K562 (cell line): Measurements from ENCODE around the gene ANKLE1. TPM values are rescaled to one million over a fixed set of nuclear protein-coding genes. Genes with fewer than 3 reads are reported as not detected.

Source experiments
- ATF7 ChIP-seq: fragments of 450-650 bp; IDR thresholded peaks from 2 replicates; pipeline ENCODE4 v1.7.1; 2014; ENCODE audit warnings: mild to moderate bottlenecking, moderate library complexity
- BACH1 ChIP-seq: fragments of 200-800 bp; sonication (Bioruptor generic); IDR thresholded peaks from 2 replicates; pipeline ENCODE4 v1.6.1; 2016; ENCODE audit warnings: missing genetic modification characterization, missing compliant biosample characterization
- EZH2 ChIP-seq: IDR thresholded peaks from 2 replicates; pipeline ENCODE4 v1.6.1; 2012; ENCODE audit warnings: low read depth, mild to moderate bottlenecking, inconsistent platforms, low read length, borderline replicate concordance
- NKRF ChIP-seq: fragments of 450-650 bp; IDR thresholded peaks from 2 replicates; pipeline ENCODE4 v1.6.1; 2016; ENCODE audit warnings: borderline replicate concordance
- PTBP1 ChIP-seq: fragments of 200-400 bp; formaldehyde crosslinking; IDR thresholded peaks from 2 replicates; pipeline ENCODE4 v1.6.1; 2017; ENCODE audit warnings: low read depth, low read length
- REST ChIP-seq, 2 experiments: fragments of 450-650 bp; formaldehyde crosslinking in 1 of 2; IDR thresholded peaks; 2 replicates each; pipeline versions ENCODE4 v1.4.0 to v1.6.1; 2014 to 2020; ENCODE audit warnings: mild to moderate bottlenecking in 2 of 2, borderline replicate concordance in 1 of 2, low read depth in 1 of 2
- TAF7 ChIP-seq: fragments of 450-650 bp; IDR thresholded peaks from 2 replicates; pipeline ENCODE4 v1.6.1; 2016; ENCODE audit warnings: missing genetic modification characterization, missing compliant biosample characterization
- TCF3 ChIP-seq: sonication (generic); formaldehyde crosslinking; IDR thresholded peaks from 2 replicates; pipeline ENCODE4 v1.4.0; 2020; ENCODE audit warnings: mild to moderate bottlenecking, missing genetic modification reagents
- ZNF280B ChIP-seq: fragments of 250-450 bp; sonication (Bioruptor Pico); IDR thresholded peaks from 2 replicates; pipeline ENCODE4 v1.5.1; 2021; ENCODE audit warnings: mild to moderate bottlenecking
- ZNF518B ChIP-seq: fragments of 250-450 bp; sonication (Bioruptor Pico); IDR thresholded peaks from 2 replicates; pipeline ENCODE4 v1.5.0; 2021; ENCODE audit warnings: mild to moderate bottlenecking, moderate library complexity
- ZNF764 ChIP-seq: fragments of 250-450 bp; sonication (Bioruptor Pico); IDR thresholded peaks from 2 replicates; pipeline ENCODE4 v1.4.0; 2020; ENCODE audit warnings: low read depth, mild to moderate bottlenecking, moderate library complexity
- polyA plus RNA-seq, 8 experiments: library from polyadenylated mRNA; depleted of rRNA in 4 of 8; stranded (reverse) in 5 of 8; unstranded in 3 of 8; fragments of >200 nt; fragmentation: Nextera tagmentation in 2 of 8; fragmentation: Illumina TruSeq in 1 of 8; extraction: Ambion mirVana in 2 of 8; extraction: Trizol in 1 of 8; gene quantifications; 2 replicates each; pipeline versions ENCODE4 v1.2.1 to v1.2.3, GENCODE V29; 2011 to 2014; ENCODE audit warnings: inconsistent platforms in 1 of 8, missing spikeins in 1 of 8
- total RNA-seq, 7 experiments: library from RNA; depleted of rRNA in 6 of 7; stranded (reverse); fragments of >200 nt in 6 of 7; fragmentation: Illumina TruSeq in 2 of 7; extraction: Trizol in 2 of 7; gene quantifications; 2 replicates each; pipeline versions ENCODE4 v1.2.1 to v1.2.3, GENCODE V29; 2011 to 2021; ENCODE audit warnings: low replicate concordance in 1 of 7

ANKLE1 gene
- total and polyA plus RNA-seq, 9 of the 15 experiments (the other 6 are each of a cell fraction or from before 2014, with no cell fraction given), result 0.63 to 9.2 (median 2.9) TPM

GRCh38 chr19:17333611-17334413 lies 52.1 kb downstream of the ANKLE1 start (continued):
- TF ChIP-seq TCF3 (CRISPR knock-in tag) (peak; percentile 28; the same call in 1 of the 2 replicates), NKRF (peak; percentile 65), BACH1 (tag) (no peak), ATF7 (peak; percentile 64), ZNF280B (CRISPR knock-in tag) (no peak), ZNF764 (CRISPR knock-in tag) (no peak; the same call in 1 of the 2 replicates), TAF7 (tag) (no peak), ZNF518B (CRISPR knock-in tag) (no peak), REST (IDR thresholded peaks at IDR 0.05; ENCODE audit: borderline replicate concordance) (peak; percentile 2; the same call in 1 of the 2 replicates), REST (CRISPR knock-in tag; IDR thresholded peaks at IDR 0.05; ENCODE audit: low read depth) (no peak), EZH2 (no peak), PTBP1 (peak; percentile 98)
